A673 (cell line): ENCODE results near the gene PRPF38B. TPM values are rescaled to one million over a fixed set of nuclear protein-coding genes. Genes with fewer than 3 reads are reported as not detected.
A peak's percentile ranks its signal among the peaks of the same experiment; 100 is the strongest.

Source experiments
- Bru-seq: library from RNA; stranded (reverse); fragments of 400-500 nt; gene quantifications from one replicate; lab custom pipeline; 2021; lab: Mats Ljungman, UMichigan
- BruChase-seq, 2 experiments: library from RNA; stranded (reverse); fragments of 400-500 nt; gene quantifications; one replicate each; lab custom pipeline; 2021; lab: Mats Ljungman, UMichigan
- BruUV-seq: library from RNA; stranded (reverse); fragments of 400-500 nt; replicated peaks from 2 replicates; lab custom pipeline; 2021; lab: Mats Ljungman, UMichigan
- CTCF ChIA-PET: fragments of 300-600 bp; sonication (Branson Sonifier 250); formaldehyde crosslinking; loops from one replicate; lab custom pipeline; 2022; ENCODE audit warnings: antibody characterized with exemption; lab: Charles Lee
- POLR2A ChIA-PET: fragments of 300-600 bp; sonication (Branson Sonifier 250); formaldehyde crosslinking; loops from one replicate; lab custom pipeline; 2022; ENCODE audit warnings: antibody characterized with exemption; ENCODE audit not compliant: low non-redundant PET; lab: Charles Lee
- DNase-seq: peaks from one replicate; pipeline ENCODE4 v3.0.0-alpha.2; 2015; ENCODE audit warnings: low spot score
- H3K27ac ChIP-seq: fragments of 200-600 bp; sonication (generic); 2 replicates; pipeline ENCODE4 v1.5.1; 2016; ENCODE audit warnings: mixed run types, low read depth, mild to moderate bottlenecking, mixed read lengths, antibody characterized with exemption, low read length; ENCODE audit not compliant: poor library complexity, severe bottlenecking
- H3K27me3 ChIP-seq: fragments of 200-600 bp; sonication (generic); replicated peaks from 2 replicates; pipeline ENCODE4 v1.6.1; 2017; ENCODE audit warnings: mixed run types, low read depth, mild to moderate bottlenecking, mixed read lengths, antibody characterized with exemption, low read length; ENCODE audit not compliant: insufficient read depth, poor library complexity
- H3K36me3 ChIP-seq: fragments of 200-600 bp; sonication (generic); 2 replicates; pipeline ENCODE4 v1.6.1; 2016; ENCODE audit warnings: mixed run types, mild to moderate bottlenecking, mixed read lengths, antibody characterized with exemption, low read length; ENCODE audit not compliant: insufficient read depth, poor library complexity, severe bottlenecking
- H3K4me1 ChIP-seq: fragments of 200-600 bp; sonication (generic); 2 replicates; pipeline ENCODE4 v1.6.1; 2017; ENCODE audit warnings: mixed run types, mild to moderate bottlenecking, mixed read lengths, antibody characterized with exemption, low read length; ENCODE audit not compliant: insufficient read depth, poor library complexity, severe bottlenecking
- H3K4me3 ChIP-seq: fragments of 200-600 bp; sonication (generic); 2 replicates; pipeline ENCODE4 v1.5.1; 2016; ENCODE audit warnings: low read depth, mixed run types, mild to moderate bottlenecking, mixed read lengths, low read length; ENCODE audit not compliant: poor library complexity, severe bottlenecking
- H3K9me3 ChIP-seq: fragments of 200-600 bp; sonication (generic); 2 replicates; pipeline ENCODE4 v1.6.1; 2016; ENCODE audit warnings: mixed run types, low read depth, mild to moderate bottlenecking, mixed read lengths, antibody characterized with exemption, low read length; ENCODE audit not compliant: poor library complexity, severe bottlenecking
- CTCF ChIP-seq: fragments of 300-800, 200-600 bp; sonication (generic); conservative IDR thresholded peaks from 2 replicates; pipeline ENCODE4 v1.5.1; 2017; ENCODE audit warnings: low read depth, mild to moderate bottlenecking, antibody characterized with exemption, low read length, moderate library complexity, mixed read lengths
- EZH2 ChIP-seq: fragments of 200-600 bp; sonication (generic); IDR thresholded peaks from 2 replicates; pipeline ENCODE4 v1.6.1; 2017; ENCODE audit warnings: borderline replicate concordance, low read depth, mild to moderate bottlenecking, mixed read lengths, antibody characterized with exemption, low read length; ENCODE audit not compliant: poor library complexity, severe bottlenecking
- intact Hi-C: fragments of 100-400 bp; cut with micrococcal nuclease; formaldehyde crosslinking; loops from one replicate; pipeline ENCODE4 v1.10.0; 2022; ENCODE audit not compliant: unreplicated experiment
- long read RNA-seq: library from polyadenylated mRNA; stranded (forward); transcript quantifications from one replicate; pipeline ENCODE4 v2.0.0, GENCODE V29; 2022
- total RNA-seq: library from RNA; stranded (reverse); gene quantifications from 2 replicates; pipeline ENCODE4 v1.2.3, GENCODE V29; 2021

The PRPF38B gene
- total RNA-seq (49.3 and 59.5 TPM in 2 replicates), Bru-seq, nascent RNA (percentile 99 among the genes with signal in this experiment), BruChase-seq, experiment 1, labeled RNA remaining after a 2-hour chase (percentile 99 among the genes with signal in this experiment), BruChase-seq, experiment 2, labeled RNA remaining after a 6-hour chase (percentile 99 among the genes with signal in this experiment)
- long read RNA-seq, transcript PRPF38B-203 (6 exons, 3,693 nt), result major isoform, 46 of 79 reads
- long read RNA-seq, partial matches to known transcripts, result 3 of 79 reads
- long read RNA-seq, other reads (novel, unspliced or antisense), result 28 of 79 reads

GRCh38 chr1:108691942-108692723 is at the start of gene PRPF38B:
PRPF38B (plus strand) TSS chr1:108692310; CDS start chr1:108692592, 282 bp downstream.
- Histone ChIP-seq H3K27me3 (no peaks in the 10 kb centered on the region), H3K9me3 (no peaks in the 10 kb centered on the region), H3K27ac (peak within 1 kb of the TSS; percentile 94), H3K36me3 (peaks cover 24% of the 10 kb centered on the region), H3K4me1 (peaks cover 16% of the 10 kb centered on the region), H3K4me3 (peak within 1 kb of the TSS; percentile 77)
- BruUV-seq, result no TSS peak
- TF ChIP-seq EZH2, result no peak
- no peak for TF ChIP-seq CTCF
- CTCF ChIA-PET, result interaction anchor here (0.6 to 1.2 kb wide), 2 partner anchors 132 to 417 kb away, joined by 3 read pairs; partner anchors contain the start of gene EEIG2
- DNase-seq, result peak; percentile 97
- intact Hi-C loops, result loop anchor here (2.0 to 10.0 kb wide), 2 partner anchors 55 to 203 kb away; partner anchors contain the start of gene STXBP3
- POLR2A ChIA-PET, result interaction anchor here (0.5 kb wide), 1 partner anchor 171 kb away, joined by 13 read pairs; no protein-coding TSS in a partner anchor

- Histone ChIP-seq H3K4me3 (no peak overlapping the region), H3K4me1 (peaks cover 8% of the 10 kb centered on the region), H3K36me3 (no peaks in the 10 kb centered on the region), H3K27me3 (no peaks in the 10 kb centered on the region), H3K27ac (no peak overlapping the region), H3K9me3 (no peaks in the 10 kb centered on the region)
- CTCF ChIA-PET, result interaction anchor here (0.7 to 2.5 kb wide), 5 partner anchors 132 to 327 kb away, joined by 3 to 31 read pairs (median 4); no protein-coding TSS in a partner anchor
- peak; percentile 77 for DNase-seq
- BruUV-seq, result no TSS peak
- intact Hi-C loops, result loop anchor here (1.0 to 10.0 kb wide), 5 partner anchors 51 to 859 kb away; partner anchors contain the start of gene EEIG2
- TF ChIP-seq EZH2, result no peak
- TF ChIP-seq CTCF, result peak; percentile 75
- POLR2A ChIA-PET, result no interaction called here
Observed at GRCh38 chr1:108643492-108644335, 48.4 kb upstream of the PRPF38B start.
